Stomach (tissue), 9 donors: ENCODE results near the gene ZNF672. TPM values are rescaled to one million over a fixed set of nuclear protein-coding genes. Genes with fewer than 3 reads are reported as not detected.

ENCODE experiments used
- DNase-seq, 2 donors: peaks; one replicate each; pipeline versions ENCODE4 v3.0.0 to v3.0.0-alpha.2; 2013 to 2019
- H3K27ac ChIP-seq, 5 donors: fragments of 200-600 bp in 4 of 5; sonication (generic) in 4 of 5; one replicate each; pipeline ENCODE4 v1.5.1; 2013 to 2019; ENCODE audit warnings: mild to moderate bottlenecking in 1 of 5, moderate library complexity in 1 of 5
- H3K27me3 ChIP-seq, 3 donors: fragments of 200-600 bp; sonication (generic); one replicate each; pipeline ENCODE4 v1.5.1; 2017 to 2019; ENCODE audit warnings: mixed run types in 1 of 3
- H3K36me3 ChIP-seq, 4 donors: fragments of 200-600 bp; sonication (generic); 1 replicate in 3 of 4; 2 replicates in 1 of 4; pipeline ENCODE4 v1.5.1; 2016 to 2019
- H3K4me1 ChIP-seq, 4 donors: fragments of 200-600 bp; sonication (generic); one replicate each; pipeline ENCODE4 v1.5.1; 2016 to 2019
- H3K4me3 ChIP-seq, 4 donors: fragments of 200-600 bp; sonication (generic) in 3 of 4; one replicate each; pipeline ENCODE4 v1.5.1; 2016 to 2019; ENCODE audit warnings: mild to moderate bottlenecking in 1 of 4
- H3K9me3 ChIP-seq, 4 donors: fragments of 200-600 bp; sonication (generic); one replicate each; pipeline ENCODE4 v1.5.1; 2016 to 2019
- EP300 ChIP-seq: sonication (generic); formaldehyde crosslinking; IDR thresholded peaks from one replicate; pipeline ENCODE4 v1.6.1; 2017; ENCODE audit warnings: antibody characterized with exemption
- POLR2A ChIP-seq, 4 donors: fragments of 450-650 bp; IDR thresholded peaks; one replicate each; pipeline ENCODE4 v1.6.1; 2016; ENCODE audit warnings: antibody characterized with exemption in 4 of 4, control low read depth in 2 of 4, mild to moderate bottlenecking in 1 of 4, moderate library complexity in 1 of 4
- POLR2AphosphoS5 ChIP-seq, 3 donors: sonication (generic); formaldehyde crosslinking; IDR thresholded peaks; one replicate each; pipeline ENCODE4 v1.6.1; 2016; ENCODE audit warnings: antibody characterized with exemption in 3 of 3
- WGBS, 5 donors: extraction: QIAGEN DNeasy Blood & Tissue Kit in 3 of 5; methylation state at CpG; one replicate each; pipeline versions ENCODE4 v1.1.5 to v1.1.7; 2013 to 2018; 5-methylcytosine and 5-hydroxymethylcytosine counted together
- intact Hi-C: fragments of 100-400 bp; cut with DNase I; formaldehyde crosslinking; loops from one replicate; pipeline ENCODE4 v1.15.1; 2023; ENCODE audit warnings: low total_unique reads
- polyA plus RNA-seq, 3 donors: library from polyadenylated mRNA; stranded (reverse); fragments of 200-250 nt; gene quantifications; one replicate each; pipeline ENCODE4 v1.2.3, GENCODE V29; 2013
- total RNA-seq, 5 donors: library from RNA; depleted of rRNA; stranded (reverse); fragments of >200 nt; gene quantifications; one replicate each; pipeline versions ENCODE4 v1.1.0 to v1.2.3, GENCODE V29; 2014 to 2016
- TF ChIP-seq, protein P1 (sequence below), 7 experiments: fragments of 450-650 bp in 4 of 7; fragments of 200-600 bp in 3 of 7; sonication (generic) in 3 of 7; IDR thresholded peaks; one replicate each; pipeline ENCODE4 v1.5.1; 2016 to 2019; ENCODE audit warnings: antibody characterized with exemption in 7 of 7, control low read depth in 2 of 7, mild to moderate bottlenecking in 1 of 7
- donor health status: healthy with polysubstance abuse.
- donor health status: Bipolar disorder and iron deficiency.
- donor health status: healthy.

ZNF672 gene
- total and polyA plus RNA-seq, 8 donors = 13.0 to 142 (median 29.0) TPM

DNA sequence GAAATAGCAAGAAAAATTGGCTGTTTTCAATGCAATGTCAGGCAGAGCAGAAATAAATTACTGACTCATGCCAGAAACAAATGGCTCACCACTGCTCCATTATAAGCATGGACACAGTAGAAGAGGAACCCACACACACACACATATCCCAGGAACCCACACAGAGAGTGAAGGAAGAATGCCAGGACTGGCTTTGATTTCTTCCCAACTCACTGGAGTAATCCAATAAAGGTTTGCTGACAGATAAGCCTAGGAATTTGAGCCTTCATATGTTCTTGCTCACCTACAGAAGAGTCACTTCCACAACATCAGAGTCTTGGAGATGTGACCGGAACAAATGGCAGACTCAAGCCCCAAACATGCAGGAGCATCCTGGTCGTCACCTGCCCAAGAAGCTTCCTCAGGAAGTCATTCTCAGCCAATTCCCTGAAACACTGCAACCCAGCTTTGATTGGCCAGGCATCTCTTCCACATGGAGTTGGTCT lies 14.5 kb upstream of the ZNF672 start:
- no peak for DNase-seq
- Histone ChIP-seq H3K27ac (no peak overlapping the region), H3K9me3 (no peaks in the 10 kb centered on the region), H3K4me1 (peaks cover 53 to 77% (median 70%) of the 10 kb centered on the region in 4 donors), H3K27me3 (no peaks in the 10 kb centered on the region), H3K4me3 (peak overlapping the region in 2 of 4 donors; percentile 76 to 91), H3K36me3 (peaks cover 10 to 44% (median 38%) of the 10 kb centered on the region in 4 donors)
- WGBS, 5 donors = 72 to 84% (median 82%) methylated on average over 2 of the region's 2 CpGs
- intact Hi-C loops = no loop called here
- TF ChIP-seq POLR2A (IDR thresholded peaks at IDR 0.05) = no peak
- no peak for TF ChIP-seq POLR2AphosphoS5 (IDR thresholded peaks at IDR 0.05)
- TF ChIP-seq EP300 = no peak
- TF ChIP-seq, protein P1, sequence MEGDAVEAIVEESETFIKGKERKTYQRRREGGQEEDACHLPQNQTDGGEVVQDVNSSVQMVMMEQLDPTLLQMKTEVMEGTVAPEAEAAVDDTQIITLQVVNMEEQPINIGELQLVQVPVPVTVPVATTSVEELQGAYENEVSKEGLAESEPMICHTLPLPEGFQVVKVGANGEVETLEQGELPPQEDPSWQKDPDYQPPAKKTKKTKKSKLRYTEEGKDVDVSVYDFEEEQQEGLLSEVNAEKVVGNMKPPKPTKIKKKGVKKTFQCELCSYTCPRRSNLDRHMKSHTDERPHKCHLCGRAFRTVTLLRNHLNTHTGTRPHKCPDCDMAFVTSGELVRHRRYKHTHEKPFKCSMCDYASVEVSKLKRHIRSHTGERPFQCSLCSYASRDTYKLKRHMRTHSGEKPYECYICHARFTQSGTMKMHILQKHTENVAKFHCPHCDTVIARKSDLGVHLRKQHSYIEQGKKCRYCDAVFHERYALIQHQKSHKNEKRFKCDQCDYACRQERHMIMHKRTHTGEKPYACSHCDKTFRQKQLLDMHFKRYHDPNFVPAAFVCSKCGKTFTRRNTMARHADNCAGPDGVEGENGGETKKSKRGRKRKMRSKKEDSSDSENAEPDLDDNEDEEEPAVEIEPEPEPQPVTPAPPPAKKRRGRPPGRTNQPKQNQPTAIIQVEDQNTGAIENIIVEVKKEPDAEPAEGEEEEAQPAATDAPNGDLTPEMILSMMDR (IDR thresholded peaks at IDR 0.05) = no peak

DNA sequence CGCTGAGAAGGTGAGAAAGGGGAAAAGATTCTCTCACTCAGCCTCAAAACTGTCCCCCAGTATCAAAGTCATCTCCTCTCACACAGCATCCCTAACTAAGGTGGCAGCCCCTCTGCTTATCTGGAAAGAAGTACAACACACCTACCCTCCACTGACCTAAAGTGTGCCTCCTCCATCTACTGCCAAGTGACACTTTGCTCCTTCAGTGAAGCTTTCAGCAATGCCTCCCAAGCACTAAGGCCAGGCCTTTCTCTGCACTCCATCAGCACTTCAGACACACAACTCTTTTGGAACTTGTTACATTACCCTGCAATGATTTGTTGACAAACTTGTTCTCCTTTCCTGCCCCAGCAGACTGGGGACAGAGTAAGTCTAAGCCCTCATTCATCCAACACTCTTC lies 13.7 kb upstream of the ZNF672 start:
- Histone ChIP-seq H3K27me3 (no peaks in the 10 kb centered on the region), H3K4me3 (peak overlapping the region in 3 of 4 donors; percentile 76 to 91 (median 88)), H3K4me1 (peaks cover 53 to 70% (median 62%) of the 10 kb centered on the region in 4 donors), H3K36me3 (peaks cover 10 to 40% (median 31%) of the 10 kb centered on the region in 4 donors), H3K9me3 (no peaks in the 10 kb centered on the region), H3K27ac (peak overlapping the region in 2 of 5 donors; percentile 96 to 99)
- 100% methylated on average over 1 of the region's 1 CpG for WGBS, 5 donors
- intact Hi-C loops = no loop called here
- TF ChIP-seq EP300 (no peak), POLR2AphosphoS5 (IDR thresholded peaks at IDR 0.05) (no peak), POLR2A (IDR thresholded peaks at IDR 0.05) (no peak)
- TF ChIP-seq, protein P1 (IDR thresholded peaks at IDR 0.05) = no peak
- no peak for DNase-seq

DNA sequence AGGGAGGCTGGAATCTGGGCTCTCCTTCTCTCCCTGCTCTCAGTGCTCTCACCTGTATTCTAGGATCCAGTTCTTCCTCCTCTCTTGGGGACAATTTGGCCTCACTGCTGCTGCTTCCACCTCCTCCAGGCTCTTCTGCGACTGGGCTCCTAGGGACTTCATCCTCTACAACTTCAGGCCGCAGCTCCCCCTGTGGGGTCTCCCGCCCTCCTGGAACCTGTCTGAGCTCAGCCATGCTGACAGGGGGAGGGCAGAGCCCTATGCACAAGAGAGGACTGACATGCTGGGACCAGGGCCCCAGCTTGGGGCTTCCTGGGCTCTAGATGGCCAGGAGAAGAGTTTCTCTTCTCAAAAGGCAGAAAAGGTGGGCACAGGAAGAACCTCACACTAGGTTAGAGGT lies 13.3 kb upstream of the ZNF672 start:
- no peaks in the 10 kb centered on the region for H3K9me3 ChIP-seq
- peak overlapping the region in 3 of 5 donors; percentile 96 to 99 (median 96) for H3K27ac ChIP-seq
- TF ChIP-seq EP300 (no peak), POLR2AphosphoS5 (IDR thresholded peaks at IDR 0.05) (no peak), POLR2A (IDR thresholded peaks at IDR 0.05) (no peak)
- TF ChIP-seq, protein P1 (IDR thresholded peaks at IDR 0.05) = no peak
- peaks cover 53 to 67% (median 62%) of the 10 kb centered on the region in 4 donors for H3K4me1 ChIP-seq
- peak overlapping the region; percentile 76 to 91 (median 90) for H3K4me3 ChIP-seq
- no peak for DNase-seq
- H3K36me3 ChIP-seq = peaks cover 10 to 40% (median 31%) of the 10 kb centered on the region in 4 donors
- WGBS, 5 donors = 82 to 88% (median 87%) methylated on average over 3 of the region's 3 CpGs
- intact Hi-C loops = no loop called here
- no peaks in the 10 kb centered on the region for H3K27me3 ChIP-seq

DNA sequence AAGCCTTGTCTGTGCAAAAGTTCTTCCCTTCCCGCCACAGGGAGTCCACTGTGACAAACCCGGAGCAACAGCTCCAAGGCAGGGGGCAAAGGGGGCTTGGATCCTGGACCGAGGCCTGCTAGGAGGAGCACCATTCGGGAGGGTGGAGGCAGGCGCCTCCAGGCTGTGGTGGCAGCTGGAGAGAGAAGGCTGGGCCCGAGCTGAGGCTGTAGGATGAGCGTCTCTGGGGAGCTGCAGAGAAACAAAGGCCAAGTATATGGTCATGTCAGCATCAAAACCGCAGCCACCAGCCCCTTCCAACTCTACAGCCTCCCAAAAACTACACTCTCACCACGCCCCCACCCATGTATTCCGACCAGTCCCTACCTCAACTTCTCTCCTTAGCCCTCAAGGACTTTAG lies 12.9 kb upstream of the ZNF672 start:
- Histone ChIP-seq H3K4me3 (peak overlapping the region; percentile 76 to 91 (median 90)), H3K4me1 (peaks cover 53 to 64% (median 59%) of the 10 kb centered on the region in 4 donors), H3K27me3 (no peaks in the 10 kb centered on the region), H3K36me3 (peaks cover 8 to 37% (median 28%) of the 10 kb centered on the region in 4 donors), H3K9me3 (no peaks in the 10 kb centered on the region), H3K27ac (peak overlapping the region in 4 of 5 donors; percentile 96 to 99 (median 96))
- WGBS, 5 donors = 21 to 37% (median 23%) methylated on average over 10 of the region's 10 CpGs
- peak in 1 of 2 donors; percentile 34 for DNase-seq
- intact Hi-C loops = no loop called here
- no peak for TF ChIP-seq POLR2A (IDR thresholded peaks at IDR 0.05)
- TF ChIP-seq, protein P1 (IDR thresholded peaks at IDR 0.05) = no peak
- TF ChIP-seq POLR2AphosphoS5 (IDR thresholded peaks at IDR 0.05) = no peak
- TF ChIP-seq EP300 = no peak
